ENCODE data around the gene TRMT6. TPM values are rescaled to one million over a fixed set of nuclear protein-coding genes. Genes with fewer than 3 reads are reported as not detected.

TRMT6 gene
- total and polyA plus RNA-seq, 9 of the 15 experiments (the other 6 are each of a cell fraction or from before 2014, with no cell fraction given): 10.6 to 21.3 (median 15.6) TPM

DNA sequence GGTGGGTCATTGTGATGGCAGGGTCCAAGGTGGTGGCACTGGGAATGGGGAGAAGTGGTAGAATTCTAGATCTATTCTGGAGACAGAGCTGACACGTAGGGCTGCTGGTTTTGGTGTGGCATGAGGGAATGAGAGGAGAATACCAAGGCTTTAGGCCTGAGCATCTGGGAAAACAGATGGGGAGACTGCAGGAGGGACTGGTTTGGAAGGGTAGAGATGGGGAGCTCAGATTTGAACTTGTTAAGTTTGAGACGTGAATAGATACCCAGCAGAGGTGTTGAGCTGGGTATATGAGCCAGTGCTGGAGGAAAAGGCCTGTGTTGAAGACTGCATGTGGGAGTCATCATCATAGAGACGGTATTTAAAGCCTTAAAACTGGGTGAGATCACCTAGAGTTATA, 17.5 kb downstream of the TRMT6 start:
- H3K27ac ChIP-seq (ENCODE audit: extremely low read depth, low read depth, low read length): no peak overlapping the region
- H3K9me1 ChIP-seq (ENCODE audit: control insufficient read depth, insufficient read depth, low read length): no peaks in the 10 kb centered on the region
- no peak for TF ChIP-seq EP300 (IDR thresholded peaks at IDR 0.05; ENCODE audit: low read length)
- TF ChIP-seq, protein P1, sequence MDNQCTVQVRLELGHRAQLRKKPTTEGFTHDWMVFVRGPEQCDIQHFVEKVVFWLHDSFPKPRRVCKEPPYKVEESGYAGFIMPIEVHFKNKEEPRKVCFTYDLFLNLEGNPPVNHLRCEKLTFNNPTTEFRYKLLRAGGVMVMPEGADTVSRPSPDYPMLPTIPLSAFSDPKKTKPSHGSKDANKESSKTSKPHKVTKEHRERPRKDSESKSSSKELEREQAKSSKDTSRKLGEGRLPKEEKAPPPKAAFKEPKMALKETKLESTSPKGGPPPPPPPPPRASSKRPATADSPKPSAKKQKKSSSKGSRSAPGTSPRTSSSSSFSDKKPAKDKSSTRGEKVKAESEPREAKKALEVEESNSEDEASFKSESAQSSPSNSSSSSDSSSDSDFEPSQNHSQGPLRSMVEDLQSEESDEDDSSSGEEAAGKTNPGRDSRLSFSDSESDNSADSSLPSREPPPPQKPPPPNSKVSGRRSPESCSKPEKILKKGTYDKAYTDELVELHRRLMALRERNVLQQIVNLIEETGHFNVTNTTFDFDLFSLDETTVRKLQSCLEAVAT (IDR thresholded peaks at IDR 0.05): no peak
- TF ChIP-seq, protein P2, sequence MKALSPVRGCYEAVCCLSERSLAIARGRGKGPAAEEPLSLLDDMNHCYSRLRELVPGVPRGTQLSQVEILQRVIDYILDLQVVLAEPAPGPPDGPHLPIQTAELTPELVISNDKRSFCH (CRISPR knock-in tag; IDR thresholded peaks at IDR 0.05): no peak
- TF ChIP-seq, protein P2 (tag; IDR thresholded peaks at IDR 0.05): no peak
- no peak for TF ChIP-seq HMG20A (CRISPR knock-in tag; conservative IDR thresholded peaks at IDR 0.05)
- TF ChIP-seq HNRNPH1 (optimal IDR thresholded peaks at IDR 0.05; ENCODE audit: low read depth, low read length): no peak
- TF ChIP-seq, protein P3, sequence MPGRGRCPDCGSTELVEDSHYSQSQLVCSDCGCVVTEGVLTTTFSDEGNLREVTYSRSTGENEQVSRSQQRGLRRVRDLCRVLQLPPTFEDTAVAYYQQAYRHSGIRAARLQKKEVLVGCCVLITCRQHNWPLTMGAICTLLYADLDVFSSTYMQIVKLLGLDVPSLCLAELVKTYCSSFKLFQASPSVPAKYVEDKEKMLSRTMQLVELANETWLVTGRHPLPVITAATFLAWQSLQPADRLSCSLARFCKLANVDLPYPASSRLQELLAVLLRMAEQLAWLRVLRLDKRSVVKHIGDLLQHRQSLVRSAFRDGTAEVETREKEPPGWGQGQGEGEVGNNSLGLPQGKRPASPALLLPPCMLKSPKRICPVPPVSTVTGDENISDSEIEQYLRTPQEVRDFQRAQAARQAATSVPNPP (IDR thresholded peaks at IDR 0.05; ENCODE audit: borderline replicate concordance, insufficient read depth, insufficient read length): no peak
- TF ChIP-seq TEAD1 (CRISPR knock-in tag; IDR thresholded peaks at IDR 0.05): no peak
- TF ChIP-seq, protein P4, sequence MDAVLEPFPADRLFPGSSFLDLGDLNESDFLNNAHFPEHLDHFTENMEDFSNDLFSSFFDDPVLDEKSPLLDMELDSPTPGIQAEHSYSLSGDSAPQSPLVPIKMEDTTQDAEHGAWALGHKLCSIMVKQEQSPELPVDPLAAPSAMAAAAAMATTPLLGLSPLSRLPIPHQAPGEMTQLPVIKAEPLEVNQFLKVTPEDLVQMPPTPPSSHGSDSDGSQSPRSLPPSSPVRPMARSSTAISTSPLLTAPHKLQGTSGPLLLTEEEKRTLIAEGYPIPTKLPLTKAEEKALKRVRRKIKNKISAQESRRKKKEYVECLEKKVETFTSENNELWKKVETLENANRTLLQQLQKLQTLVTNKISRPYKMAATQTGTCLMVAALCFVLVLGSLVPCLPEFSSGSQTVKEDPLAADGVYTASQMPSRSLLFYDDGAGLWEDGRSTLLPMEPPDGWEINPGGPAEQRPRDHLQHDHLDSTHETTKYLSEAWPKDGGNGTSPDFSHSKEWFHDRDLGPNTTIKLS (IDR thresholded peaks at IDR 0.05; ENCODE audit: borderline replicate concordance, low read depth): no peak
- TF ChIP-seq EHMT2 (IDR thresholded peaks at IDR 0.05): no peak
- 0% methylated on average over 3 of the region's 3 CpGs for WGBS (ENCODE audit: insufficient coverage, low coverage, missing lambda C conversion rate)
- no peak overlapping the region for H3K4me3 ChIP-seq
- DNase-seq (ENCODE audit: extremely low read depth in 1 of 4, low spot score in 3 of 4) (no peak), ATAC-seq (no peak), FAIRE-seq (no peak)
- H3K4me2 ChIP-seq (ENCODE audit: insufficient read depth, low read length): no peak overlapping the region
- H3K4me1 ChIP-seq (replicated peaks in 1 of 2; ENCODE audit: control insufficient read depth in 2 of 2, insufficient read depth in 2 of 2, low read length in 2 of 2): no peaks in the 10 kb centered on the region
- in situ Hi-C loops (cut with MboI): loop anchor here (5.0 kb wide), 1 partner anchor 405 kb away; no protein-coding TSS in a partner anchor
- H3K36me3 ChIP-seq (ENCODE audit: control insufficient read depth, insufficient read depth, low read length): no peaks in the 10 kb centered on the region; the same call in 2 of the 3 replicates
- CTCF ChIA-PET (ENCODE audit: low intra/inter-chr PET ratio): no interaction called here
- no peak overlapping the region for H2AFZ ChIP-seq (ENCODE audit: low read depth, low read length)
- no TSS peak for BruUV-seq (replicated peaks)
- no peaks in the 10 kb centered on the region for H4K20me1 ChIP-seq (replicated peaks; ENCODE audit: control insufficient read depth, insufficient read depth, low read length)
- H3K9ac ChIP-seq (ENCODE audit: insufficient read depth in 1 of 2, low read depth in 2 of 2, low read length in 2 of 2): no peak overlapping the region
- H3K79me2 ChIP-seq (ENCODE audit: control insufficient read depth, insufficient read depth, low read length): no peaks in the 10 kb centered on the region
- intact Hi-C loops (cut with micrococcal nuclease): no loop called here
- POLR2A ChIA-PET: interaction anchor here (1.2 kb wide), 1 partner anchor 42 kb away, joined by 3 read pairs; no protein-coding TSS in a partner anchor
- H3K27me3 ChIP-seq (ENCODE audit: control insufficient read depth in 2 of 2, insufficient read depth in 2 of 2, low read length in 2 of 2): peaks cover 0 to 8% of the 10 kb centered on the region in 2 experiments; a peak in 2 of 5 replicates
- H3K9me3 ChIP-seq (replicated peaks; ENCODE audit: control insufficient read depth, insufficient read depth, low read depth, low read length): no peaks in the 10 kb centered on the region
